HCT116 (cell line): ENCODE measurements around the gene TTC39C. TPM values are rescaled to one million over a fixed set of nuclear protein-coding genes. Genes with fewer than 3 reads are reported as not detected.

Experiments used
- ATAC-seq: fragments of 200-7000 bp; cut with Tn5 transposase; 2 replicates; pipeline ENCODE4 v1.9.1; 2020; ENCODE audit warnings: mild to moderate bottlenecking, moderate library complexity
- BruUV-seq: library from RNA; stranded (reverse); fragments of 400-500 nt; replicated peaks from 2 replicates; lab custom pipeline; 2021; lab: Mats Ljungman, UMichigan
- CTCF ChIA-PET: fragments of 300-600 bp; sonication (Branson Sonifier 250); formaldehyde crosslinking; loops from one replicate; lab custom pipeline; 2021; ENCODE audit warnings: antibody characterized with exemption; lab: Charles Lee
- POLR2A ChIA-PET: fragments of 300-600, 350-600 bp; sonication (Branson Sonifier 250); formaldehyde crosslinking; loops from one replicate; lab custom pipeline; 2021; ENCODE audit warnings: antibody characterized with exemption; lab: Charles Lee
- RAD21 ChIA-PET, 2 experiments: fragments of 300-600 bp; sonication (Branson Sonifier 250); formaldehyde crosslinking; loops; one replicate each; lab custom pipeline; 2023; ENCODE audit warnings: low total read pairs in 2 of 2; ENCODE audit not compliant: uncharacterized antibody in 2 of 2, unreplicated experiment in 2 of 2, low non-redundant PET in 1 of 2; lab: Charles Lee
- DNase-seq: peaks from one replicate; pipeline ENCODE4 v3.0.0-alpha.2; 2010; ENCODE audit warnings: low read depth, low spot score
- H2AFZ ChIP-seq: fragments of 200-600 bp; shearing (Covaris generic), sonication (generic); 2 replicates; pipeline ENCODE4 v1.6.1; 2017; ENCODE audit warnings: low read depth, mixed run types, mixed read lengths, antibody characterized with exemption, low read length; ENCODE audit not compliant: poor library complexity, severe bottlenecking
- H3K27ac ChIP-seq: 2 replicates; pipeline ENCODE4 v1.5.1; 2012; ENCODE audit warnings: low read depth, low read length
- H3K27me3 ChIP-seq: fragments of 200-600 bp; sonication (generic); 2 replicates; pipeline ENCODE4 v1.6.1; 2016; ENCODE audit warnings: mixed run types, low read length, mixed read lengths; ENCODE audit not compliant: insufficient read depth
- H3K36me3 ChIP-seq, 2 experiments: fragments of 200-500 bp in 1 of 2; fragments of 200-600 bp in 1 of 2; sonication (Bioruptor generic) in 1 of 2; sonication (generic) in 1 of 2; 2 replicates each; pipeline versions ENCODE4 v1.5.1 to v1.6.1; 2014 to 2016; ENCODE audit warnings: low read length in 2 of 2, inconsistent platforms in 1 of 2, mixed read lengths in 1 of 2, mixed run types in 1 of 2; ENCODE audit not compliant: insufficient read depth in 2 of 2, control insufficient read depth in 1 of 2
- H3K4me1 ChIP-seq, 2 experiments: fragments of 200-600 bp in 1 of 2; sonication (generic) in 1 of 2; 2 replicates each; pipeline versions ENCODE4 v1.5.1 to v1.6.1; 2012 to 2017; ENCODE audit warnings: low read length in 2 of 2, inconsistent platforms in 1 of 2, mild to moderate bottlenecking in 1 of 2, mixed read lengths in 1 of 2, mixed run types in 1 of 2, moderate library complexity in 1 of 2; ENCODE audit not compliant: insufficient read depth in 2 of 2, control insufficient read depth in 1 of 2
- H3K4me2 ChIP-seq: fragments of 200-600 bp; sonication (generic); 2 replicates; pipeline ENCODE4 v1.6.1; 2017; ENCODE audit warnings: mixed run types, low read length, mixed read lengths
- H3K4me3 ChIP-seq, 2 experiments: fragments of 200-600 bp in 1 of 2; sonication (generic) in 1 of 2; replicated peaks in 1 of 2; 2 replicates each; pipeline ENCODE4 v1.5.1; 2011 to 2016; ENCODE audit warnings: low read length in 2 of 2, control low read depth in 1 of 2, low read depth in 1 of 2, mild to moderate bottlenecking in 1 of 2, mixed read lengths in 1 of 2, mixed run types in 1 of 2
- H3K79me2 ChIP-seq: fragments of 200-600 bp; sonication (generic); 2 replicates; pipeline ENCODE4 v1.6.1; 2017; ENCODE audit warnings: mild to moderate bottlenecking, mixed run types, low read length, moderate library complexity, mixed read lengths; ENCODE audit not compliant: insufficient read depth
- H3K9ac ChIP-seq: fragments of 200-600 bp; sonication (generic); 2 replicates; pipeline ENCODE4 v1.6.1; 2016; ENCODE audit warnings: low read length, mixed read lengths
- H3K9me2 ChIP-seq: fragments of 200-600 bp; sonication (generic), shearing (Covaris generic); 2 replicates; pipeline ENCODE4 v1.6.1; 2017; ENCODE audit warnings: mixed run types, mild to moderate bottlenecking, moderate library complexity; ENCODE audit not compliant: insufficient read depth
- H3K9me3 ChIP-seq, 2 experiments: fragments of 200-500 bp in 1 of 2; fragments of 200-600 bp in 1 of 2; sonication (Bioruptor generic) in 1 of 2; sonication (generic) in 1 of 2; 2 replicates each; pipeline ENCODE4 v1.6.1; 2014 to 2017; ENCODE audit warnings: low read length in 2 of 2, mixed read lengths in 2 of 2, inconsistent platforms in 1 of 2, low read depth in 1 of 2, mild to moderate bottlenecking in 1 of 2, mixed run types in 1 of 2, moderate library complexity in 1 of 2; ENCODE audit not compliant: control insufficient read depth in 1 of 2, insufficient read depth in 1 of 2
- H4K20me1 ChIP-seq: fragments of 200-600 bp; sonication (generic), shearing (Covaris generic); 2 replicates; pipeline ENCODE4 v1.6.1; 2017; ENCODE audit warnings: mixed run types, mild to moderate bottlenecking, moderate library complexity; ENCODE audit not compliant: insufficient read depth
- ATF3 ChIP-seq: IDR thresholded peaks from 2 replicates; pipeline ENCODE4 v1.6.1; 2012
- CBX3 ChIP-seq: IDR thresholded peaks from 2 replicates; pipeline ENCODE4 v1.6.1; 2012; ENCODE audit warnings: low read depth
- CEBPB ChIP-seq: IDR thresholded peaks from 2 replicates; pipeline ENCODE4 v1.6.1; 2012; ENCODE audit warnings: low read depth
- CTCF ChIP-seq, 3 experiments: fragments of 200-600 bp in 1 of 3; sonication (generic) in 1 of 3; IDR thresholded peaks in 2 of 3; conservative IDR thresholded peaks in 1 of 3; 2 replicates each; pipeline ENCODE4 v1.5.1; 2012 to 2017; ENCODE audit warnings: low read depth in 2 of 3, low read length in 2 of 3, antibody characterized with exemption in 1 of 3, borderline replicate concordance in 1 of 3, control low read depth in 1 of 3, mild to moderate bottlenecking in 1 of 3, mixed read lengths in 1 of 3, mixed run types in 1 of 3, moderate library complexity in 1 of 3; ENCODE audit not compliant: insufficient read depth in 1 of 3
- EGR1 ChIP-seq: IDR thresholded peaks from 2 replicates; pipeline ENCODE4 v1.6.1; 2012; ENCODE audit warnings: low read depth
- ELF1 ChIP-seq: IDR thresholded peaks from 2 replicates; pipeline ENCODE4 v1.6.1; 2012; ENCODE audit warnings: low read depth, borderline replicate concordance
- EZH2phosphoT487 ChIP-seq: fragments of 200-600 bp; IDR thresholded peaks from 2 replicates; pipeline ENCODE4 v1.6.1; 2018; ENCODE audit warnings: antibody characterized with exemption, borderline replicate concordance
- FOSL1 ChIP-seq: IDR thresholded peaks from 2 replicates; pipeline ENCODE4 v1.6.1; 2012; ENCODE audit warnings: low read depth
- JUND ChIP-seq: IDR thresholded peaks from 2 replicates; pipeline ENCODE4 v1.6.1; 2012
- POLR2A ChIP-seq: IDR thresholded peaks from 2 replicates; pipeline ENCODE4 v1.7.0; 2011; ENCODE audit warnings: borderline replicate concordance; ENCODE audit not compliant: insufficient read depth, insufficient read length; ENCODE audit errors: extremely low read depth
- POLR2AphosphoS5 ChIP-seq: IDR thresholded peaks from 2 replicates; pipeline ENCODE4 v1.6.1; 2011; ENCODE audit warnings: mild to moderate bottlenecking, low read depth, low read length, moderate library complexity
- SIN3A ChIP-seq: IDR thresholded peaks from 2 replicates; pipeline ENCODE4 v1.6.1; 2012; ENCODE audit warnings: low read depth
- SP1 ChIP-seq: IDR thresholded peaks from 2 replicates; pipeline ENCODE4 v1.6.1; 2012; ENCODE audit warnings: low read depth
- SRF ChIP-seq: IDR thresholded peaks from 2 replicates; pipeline ENCODE4 v1.6.1; 2012; ENCODE audit warnings: low read depth
- YY1 ChIP-seq: IDR thresholded peaks from 2 replicates; pipeline ENCODE4 v1.6.1; 2011; ENCODE audit warnings: low read length, low read depth, moderate library complexity, mild to moderate bottlenecking; ENCODE audit not compliant: insufficient replicate concordance; ENCODE audit errors: extremely low read depth
- ZFX ChIP-seq: fragments of 450-650 bp; IDR thresholded peaks from 2 replicates; pipeline ENCODE4 v1.6.1; 2017
- ZNF274 ChIP-seq: fragments of 200-500 bp; sonication (Bioruptor generic); IDR thresholded peaks from 2 replicates; pipeline ENCODE4 v1.6.1; 2014; ENCODE audit warnings: mild to moderate bottlenecking, low read depth, low read length, inconsistent platforms
- intact Hi-C: fragments of 100-400 bp; cut with micrococcal nuclease; formaldehyde crosslinking; loops from 2 replicates; pipeline ENCODE4 v1.10.0; 2022
- total RNA-seq: library from RNA; stranded (reverse); gene quantifications from one replicate; pipeline ENCODE4 v1.2.1, GENCODE V29; 2021; ENCODE audit not compliant: unreplicated experiment
- TF ChIP-seq, protein P1 (sequence below): IDR thresholded peaks from 2 replicates; pipeline ENCODE4 v1.6.1; 2012; ENCODE audit warnings: low read depth
- TF ChIP-seq, protein P2 (sequence below): IDR thresholded peaks from 2 replicates; pipeline ENCODE4 v1.6.1; 2011; ENCODE audit warnings: mild to moderate bottlenecking, low read length, moderate library complexity; ENCODE audit not compliant: insufficient replicate concordance; ENCODE audit errors: extremely low read depth

TTC39C gene
- total RNA-seq, 1 experiment from 2014 or later, result 24.8 TPM

DNA sequence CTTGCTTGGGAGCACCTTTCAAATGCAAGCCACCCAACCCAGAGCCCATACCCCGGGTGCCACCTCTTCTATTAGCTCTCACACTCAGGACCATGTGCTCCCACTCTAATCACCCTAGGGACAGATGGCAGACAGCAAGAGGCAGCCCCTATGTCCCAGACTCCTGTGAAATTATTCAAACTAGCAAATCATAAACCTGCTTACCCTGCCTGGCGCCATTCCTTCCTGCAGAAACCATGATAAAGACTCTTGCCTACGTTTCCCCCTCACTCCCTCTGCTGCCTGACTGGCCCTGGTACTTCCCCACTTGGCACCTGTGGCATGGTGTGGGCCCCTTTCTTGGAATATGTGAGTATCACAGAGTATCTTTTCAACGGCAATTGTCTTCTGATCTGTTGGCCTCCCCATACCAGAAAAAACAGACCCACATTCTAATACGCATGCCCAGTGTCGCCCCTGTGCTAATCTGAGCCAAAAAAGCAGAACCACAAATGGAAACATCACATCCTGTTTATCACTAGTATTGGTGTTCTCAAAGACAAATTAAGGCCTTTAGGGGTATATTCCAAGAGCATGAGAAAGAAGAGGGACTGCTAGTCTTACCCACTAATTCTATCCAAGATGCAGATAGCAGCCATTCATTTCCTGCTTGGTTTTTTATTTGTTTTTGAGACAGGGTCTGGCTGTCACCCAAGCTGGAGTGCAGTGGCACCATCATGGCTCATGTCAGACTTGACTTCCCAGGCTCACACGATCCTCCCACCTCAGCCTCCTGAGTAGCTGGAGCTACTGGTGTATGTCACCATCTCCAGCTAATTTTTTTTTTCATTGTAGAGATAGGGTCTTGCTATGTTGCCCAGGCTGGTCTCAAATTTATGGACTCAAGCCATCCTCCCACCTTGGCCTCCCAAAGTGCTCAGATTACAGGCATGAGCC is 44.1 kb upstream of the TTC39C start:
- DNase-seq (no peak), ATAC-seq (no peak)
- Histone ChIP-seq H2AFZ (no peak overlapping the region), H3K9ac (no peak overlapping the region), H3K27ac (no peak overlapping the region), H3K4me1 (no peaks in the 10 kb centered on the region), H4K20me1 (no peaks in the 10 kb centered on the region), H3K9me2 (no peaks in the 10 kb centered on the region), H3K79me2 (no peaks in the 10 kb centered on the region), H3K36me3 (no peaks in the 10 kb centered on the region), H3K4me2 (no peak overlapping the region), H3K4me3 (no peak overlapping the region), H3K9me3 (no peaks in the 10 kb centered on the region), H3K27me3 (no peaks in the 10 kb centered on the region)
- no TSS peak for BruUV-seq
- ChIA-PET POLR2A (no interaction called here), CTCF (no interaction called here), RAD21 (no interaction called here)
- intact Hi-C loops, result no loop called here
- TF ChIP-seq CEBPB, result no peak
- TF ChIP-seq SP1, result no peak
- TF ChIP-seq, protein P1, sequence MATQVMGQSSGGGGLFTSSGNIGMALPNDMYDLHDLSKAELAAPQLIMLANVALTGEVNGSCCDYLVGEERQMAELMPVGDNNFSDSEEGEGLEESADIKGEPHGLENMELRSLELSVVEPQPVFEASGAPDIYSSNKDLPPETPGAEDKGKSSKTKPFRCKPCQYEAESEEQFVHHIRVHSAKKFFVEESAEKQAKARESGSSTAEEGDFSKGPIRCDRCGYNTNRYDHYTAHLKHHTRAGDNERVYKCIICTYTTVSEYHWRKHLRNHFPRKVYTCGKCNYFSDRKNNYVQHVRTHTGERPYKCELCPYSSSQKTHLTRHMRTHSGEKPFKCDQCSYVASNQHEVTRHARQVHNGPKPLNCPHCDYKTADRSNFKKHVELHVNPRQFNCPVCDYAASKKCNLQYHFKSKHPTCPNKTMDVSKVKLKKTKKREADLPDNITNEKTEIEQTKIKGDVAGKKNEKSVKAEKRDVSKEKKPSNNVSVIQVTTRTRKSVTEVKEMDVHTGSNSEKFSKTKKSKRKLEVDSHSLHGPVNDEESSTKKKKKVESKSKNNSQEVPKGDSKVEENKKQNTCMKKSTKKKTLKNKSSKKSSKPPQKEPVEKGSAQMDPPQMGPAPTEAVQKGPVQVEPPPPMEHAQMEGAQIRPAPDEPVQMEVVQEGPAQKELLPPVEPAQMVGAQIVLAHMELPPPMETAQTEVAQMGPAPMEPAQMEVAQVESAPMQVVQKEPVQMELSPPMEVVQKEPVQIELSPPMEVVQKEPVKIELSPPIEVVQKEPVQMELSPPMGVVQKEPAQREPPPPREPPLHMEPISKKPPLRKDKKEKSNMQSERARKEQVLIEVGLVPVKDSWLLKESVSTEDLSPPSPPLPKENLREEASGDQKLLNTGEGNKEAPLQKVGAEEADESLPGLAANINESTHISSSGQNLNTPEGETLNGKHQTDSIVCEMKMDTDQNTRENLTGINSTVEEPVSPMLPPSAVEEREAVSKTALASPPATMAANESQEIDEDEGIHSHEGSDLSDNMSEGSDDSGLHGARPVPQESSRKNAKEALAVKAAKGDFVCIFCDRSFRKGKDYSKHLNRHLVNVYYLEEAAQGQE, result no peak
- TF ChIP-seq EGR1, result no peak
- no peak for TF ChIP-seq POLR2AphosphoS5
- TF ChIP-seq YY1, result no peak
- TF ChIP-seq JUND, result no peak
- no peak for TF ChIP-seq SRF
- no peak for TF ChIP-seq FOSL1
- TF ChIP-seq ATF3, result no peak
- TF ChIP-seq, protein P2, sequence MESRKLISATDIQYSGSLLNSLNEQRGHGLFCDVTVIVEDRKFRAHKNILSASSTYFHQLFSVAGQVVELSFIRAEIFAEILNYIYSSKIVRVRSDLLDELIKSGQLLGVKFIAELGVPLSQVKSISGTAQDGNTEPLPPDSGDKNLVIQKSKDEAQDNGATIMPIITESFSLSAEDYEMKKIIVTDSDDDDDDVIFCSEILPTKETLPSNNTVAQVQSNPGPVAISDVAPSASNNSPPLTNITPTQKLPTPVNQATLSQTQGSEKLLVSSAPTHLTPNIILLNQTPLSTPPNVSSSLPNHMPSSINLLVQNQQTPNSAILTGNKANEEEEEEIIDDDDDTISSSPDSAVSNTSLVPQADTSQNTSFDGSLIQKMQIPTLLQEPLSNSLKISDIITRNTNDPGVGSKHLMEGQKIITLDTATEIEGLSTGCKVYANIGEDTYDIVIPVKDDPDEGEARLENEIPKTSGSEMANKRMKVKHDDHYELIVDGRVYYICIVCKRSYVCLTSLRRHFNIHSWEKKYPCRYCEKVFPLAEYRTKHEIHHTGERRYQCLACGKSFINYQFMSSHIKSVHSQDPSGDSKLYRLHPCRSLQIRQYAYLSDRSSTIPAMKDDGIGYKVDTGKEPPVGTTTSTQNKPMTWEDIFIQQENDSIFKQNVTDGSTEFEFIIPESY, result no peak
- no peak for TF ChIP-seq ZFX
- no peak for TF ChIP-seq ZNF274
- no peak for TF ChIP-seq POLR2A
- TF ChIP-seq SIN3A, result no peak
- TF ChIP-seq CTCF (IDR thresholded peaks at IDR 0.05 in 2 of 3, conservative IDR thresholded peaks at IDR 0.05 in 1 of 3; ENCODE audit: borderline replicate concordance in 1 of 3, insufficient read depth in 1 of 3, low read depth in 2 of 3, low read length in 2 of 3), result no peak
- no peak for TF ChIP-seq EZH2phosphoT487
- TF ChIP-seq CBX3, result no peak
- TF ChIP-seq ELF1, result no peak
